Neural crest cell (in vitro differentiated cells): ENCODE measurements around the gene ARVCF. TPM values are rescaled to one million over a fixed set of nuclear protein-coding genes. Genes with fewer than 3 reads are reported as not detected.

Experiments
- DNase-seq: peaks from one replicate; pipeline ENCODE4 v3.0.0; 2021; ENCODE audit warnings: low read depth, mixed read lengths, low spot score
- H3K27ac Mint-ChIP-seq: one replicate; pipeline ENCODE4 v1.8.0; 2021; ENCODE audit warnings: mild to moderate bottlenecking, mixed read lengths; ENCODE audit not compliant: unreplicated experiment
- H3K27me3 Mint-ChIP-seq: 2 replicates; pipeline ENCODE4 v1.8.0; 2021; ENCODE audit warnings: low read depth, mild to moderate bottlenecking, mixed read lengths
- H3K36me3 Mint-ChIP-seq: 2 replicates; pipeline ENCODE4 v1.8.0; 2021; ENCODE audit warnings: low read depth, mild to moderate bottlenecking, mixed read lengths
- H3K4me1 Mint-ChIP-seq: 2 replicates; pipeline ENCODE4 v1.8.0; 2021; ENCODE audit warnings: mixed read lengths
- H3K4me3 Mint-ChIP-seq: one replicate; pipeline ENCODE4 v1.8.0; 2021; ENCODE audit warnings: mild to moderate bottlenecking, mixed read lengths
- H3K9me3 Mint-ChIP-seq: 2 replicates; pipeline ENCODE4 v1.8.0; 2021; ENCODE audit warnings: mixed read lengths
- total RNA-seq: library from RNA; stranded (reverse); gene quantifications from 2 replicates; pipeline ENCODE4 v1.2.1, GENCODE V29; 2021
- TF ChIP-seq, protein P1 (sequence below): fragments of 200-600 bp; sonication (generic); conservative IDR thresholded peaks from 2 replicates; pipeline ENCODE4 v1.5.0; 2021; ENCODE audit warnings: antibody characterized with exemption, mild to moderate bottlenecking

ARVCF gene
- total RNA-seq, 1 donor from 2014 or later = 105 TPM

DNA sequence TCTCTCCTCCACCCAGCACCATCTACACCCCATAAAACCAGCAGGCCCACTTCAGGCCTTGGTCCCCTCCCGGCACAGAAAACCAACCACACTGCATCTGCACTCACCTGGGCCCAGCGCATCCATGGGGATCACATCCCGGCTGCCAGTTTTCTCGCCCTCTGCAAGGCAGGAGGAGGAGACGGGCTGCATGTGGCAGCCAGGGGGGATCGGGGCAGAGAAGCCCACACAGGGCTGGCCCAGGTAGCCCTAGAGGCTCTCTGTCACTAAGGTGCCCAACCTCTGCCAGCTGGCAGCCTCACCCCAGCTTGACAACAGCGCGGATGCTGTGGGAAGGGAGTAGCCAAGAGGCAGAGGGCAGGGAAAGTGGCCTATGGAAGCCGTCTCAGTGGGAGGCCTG is 44.4 kb downstream of the ARVCF start:
- Mint-ChIP-seq H3K27ac (no peak overlapping the region), H3K27me3 (peaks cover 8% of the 10 kb centered on the region), H3K9me3 (no peaks in the 10 kb centered on the region), H3K4me1 (peaks cover 28% of the 10 kb centered on the region), H3K4me3 (peak overlapping the region; percentile 62), H3K36me3 (peaks cover 10% of the 10 kb centered on the region)
- TF ChIP-seq, protein P1, sequence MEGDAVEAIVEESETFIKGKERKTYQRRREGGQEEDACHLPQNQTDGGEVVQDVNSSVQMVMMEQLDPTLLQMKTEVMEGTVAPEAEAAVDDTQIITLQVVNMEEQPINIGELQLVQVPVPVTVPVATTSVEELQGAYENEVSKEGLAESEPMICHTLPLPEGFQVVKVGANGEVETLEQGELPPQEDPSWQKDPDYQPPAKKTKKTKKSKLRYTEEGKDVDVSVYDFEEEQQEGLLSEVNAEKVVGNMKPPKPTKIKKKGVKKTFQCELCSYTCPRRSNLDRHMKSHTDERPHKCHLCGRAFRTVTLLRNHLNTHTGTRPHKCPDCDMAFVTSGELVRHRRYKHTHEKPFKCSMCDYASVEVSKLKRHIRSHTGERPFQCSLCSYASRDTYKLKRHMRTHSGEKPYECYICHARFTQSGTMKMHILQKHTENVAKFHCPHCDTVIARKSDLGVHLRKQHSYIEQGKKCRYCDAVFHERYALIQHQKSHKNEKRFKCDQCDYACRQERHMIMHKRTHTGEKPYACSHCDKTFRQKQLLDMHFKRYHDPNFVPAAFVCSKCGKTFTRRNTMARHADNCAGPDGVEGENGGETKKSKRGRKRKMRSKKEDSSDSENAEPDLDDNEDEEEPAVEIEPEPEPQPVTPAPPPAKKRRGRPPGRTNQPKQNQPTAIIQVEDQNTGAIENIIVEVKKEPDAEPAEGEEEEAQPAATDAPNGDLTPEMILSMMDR = no peak
- DNase-seq = no peak

DNA sequence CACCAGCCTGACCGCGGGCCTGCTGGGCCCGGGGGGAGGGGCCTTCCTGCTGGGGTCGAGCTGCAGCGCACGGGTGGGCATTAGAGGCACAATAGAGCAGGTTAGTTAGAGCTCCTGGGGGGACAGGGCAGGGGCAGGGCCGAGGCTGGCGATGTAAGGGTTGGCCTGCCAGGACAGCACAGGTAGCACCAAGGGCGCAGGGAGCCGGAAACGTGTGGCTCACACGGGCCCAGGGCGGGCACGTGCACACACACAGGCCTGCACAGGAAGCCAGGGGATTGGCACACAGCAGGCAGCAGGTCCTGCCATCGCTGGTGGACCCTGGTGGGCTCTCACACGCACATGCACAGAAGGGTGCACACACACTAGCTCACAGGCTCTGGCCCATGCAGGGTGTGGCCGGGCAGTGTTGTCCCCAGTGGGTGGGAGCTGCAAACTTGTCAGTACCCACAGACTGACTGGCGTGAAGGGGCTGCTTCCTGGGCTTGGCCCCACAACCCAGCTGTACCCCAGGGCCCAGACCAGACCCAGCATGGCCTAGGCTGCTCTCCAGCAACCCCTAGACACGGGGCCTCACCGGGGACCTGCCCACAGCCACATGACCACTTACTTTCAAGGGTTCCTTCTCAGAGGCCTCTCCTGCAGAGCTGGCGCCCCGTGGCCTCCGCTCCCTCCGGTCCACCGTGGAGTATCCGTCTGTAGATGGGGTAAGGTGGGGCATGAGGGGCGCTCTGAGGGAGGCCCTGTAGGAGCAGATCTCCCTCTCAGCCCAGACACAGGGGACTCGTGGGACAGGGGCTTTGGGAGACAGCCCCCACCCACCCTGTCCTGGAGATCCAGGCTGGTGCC is 45.1 kb downstream of the ARVCF start:
- Mint-ChIP-seq H3K4me3 (peak overlapping the region; percentile 62), H3K27me3 (peaks cover 8% of the 10 kb centered on the region), H3K9me3 (no peaks in the 10 kb centered on the region), H3K27ac (no peak overlapping the region), H3K4me1 (peaks cover 35% of the 10 kb centered on the region), H3K36me3 (peaks cover 12% of the 10 kb centered on the region)
- DNase-seq = no peak
- TF ChIP-seq, protein P1 = no peak

DNA sequence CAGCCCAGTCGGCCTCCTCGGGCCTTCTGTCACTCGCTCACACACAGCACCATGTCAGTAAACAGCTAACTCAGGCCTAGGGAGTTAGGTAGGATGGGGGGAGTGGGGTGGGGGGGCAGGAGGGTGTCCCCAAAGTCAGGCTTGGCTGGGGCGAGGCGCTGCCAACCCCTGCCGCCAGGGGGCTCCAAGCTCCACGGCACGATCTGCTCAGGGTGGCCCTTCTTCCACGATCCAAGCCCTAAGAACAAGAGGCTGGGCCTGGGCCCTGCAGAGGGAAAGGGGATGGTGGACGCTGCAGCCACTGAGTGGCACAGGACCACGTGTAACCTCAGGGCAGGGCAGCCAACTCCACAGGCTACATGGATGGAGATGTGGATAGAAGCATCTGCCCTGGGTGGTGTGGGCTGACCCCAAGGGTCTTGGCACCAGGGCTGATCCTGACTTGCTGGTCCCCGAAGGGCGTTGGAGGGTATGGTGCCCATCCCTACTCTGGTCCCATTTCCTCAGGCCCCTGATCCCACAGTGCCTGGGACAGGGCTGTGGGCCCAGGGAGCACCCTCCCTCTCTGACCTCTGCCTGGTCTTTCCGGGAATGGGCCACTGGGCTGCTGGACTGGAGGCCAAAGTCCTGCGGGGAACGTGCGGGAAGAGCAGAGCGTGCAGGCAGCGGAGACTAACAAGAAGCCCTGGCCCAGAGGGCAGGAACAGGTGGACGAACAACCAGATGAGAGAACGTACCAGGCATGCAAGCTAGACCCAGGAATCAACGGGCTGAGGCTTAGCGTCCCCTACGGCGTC is 45.9 kb downstream of the ARVCF start:
- Mint-ChIP-seq H3K27me3 (peaks cover 8% of the 10 kb centered on the region), H3K4me3 (peak overlapping the region; percentile 50), H3K4me1 (peaks cover 41% of the 10 kb centered on the region), H3K9me3 (no peaks in the 10 kb centered on the region), H3K36me3 (peaks cover 12% of the 10 kb centered on the region), H3K27ac (no peak overlapping the region)
- peak; percentile 78 for DNase-seq
- TF ChIP-seq, protein P1 = peak; percentile 93

DNA sequence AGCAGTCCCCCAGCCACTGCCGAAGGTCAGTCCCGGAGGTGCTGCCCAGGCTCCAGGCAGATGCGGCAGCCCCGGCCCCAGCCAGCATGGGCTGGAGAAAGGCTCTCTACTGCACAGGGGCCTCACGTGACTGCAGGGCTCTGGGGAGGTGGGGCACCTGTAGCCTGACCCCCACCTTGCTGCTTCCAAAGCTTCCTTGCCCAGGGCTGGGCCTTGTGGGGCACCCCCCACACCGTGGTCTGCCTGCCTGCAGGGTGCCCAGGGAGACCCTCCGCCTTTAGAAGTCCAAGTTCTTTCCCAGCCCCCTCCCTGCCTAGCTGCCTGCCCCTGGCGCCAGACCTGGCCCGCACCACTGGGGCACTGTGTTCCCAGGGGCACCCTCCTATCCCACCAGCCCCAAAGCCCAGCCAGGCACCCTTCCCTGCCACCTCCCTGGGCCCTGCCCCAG is 46.6 kb downstream of the ARVCF start:
- Mint-ChIP-seq H3K9me3 (no peaks in the 10 kb centered on the region), H3K27ac (no peak overlapping the region), H3K4me1 (peaks cover 40% of the 10 kb centered on the region), H3K27me3 (peaks cover 8% of the 10 kb centered on the region), H3K4me3 (no peak overlapping the region), H3K36me3 (peaks cover 12% of the 10 kb centered on the region)
- TF ChIP-seq, protein P1 = no peak
- no peak for DNase-seq

DNA sequence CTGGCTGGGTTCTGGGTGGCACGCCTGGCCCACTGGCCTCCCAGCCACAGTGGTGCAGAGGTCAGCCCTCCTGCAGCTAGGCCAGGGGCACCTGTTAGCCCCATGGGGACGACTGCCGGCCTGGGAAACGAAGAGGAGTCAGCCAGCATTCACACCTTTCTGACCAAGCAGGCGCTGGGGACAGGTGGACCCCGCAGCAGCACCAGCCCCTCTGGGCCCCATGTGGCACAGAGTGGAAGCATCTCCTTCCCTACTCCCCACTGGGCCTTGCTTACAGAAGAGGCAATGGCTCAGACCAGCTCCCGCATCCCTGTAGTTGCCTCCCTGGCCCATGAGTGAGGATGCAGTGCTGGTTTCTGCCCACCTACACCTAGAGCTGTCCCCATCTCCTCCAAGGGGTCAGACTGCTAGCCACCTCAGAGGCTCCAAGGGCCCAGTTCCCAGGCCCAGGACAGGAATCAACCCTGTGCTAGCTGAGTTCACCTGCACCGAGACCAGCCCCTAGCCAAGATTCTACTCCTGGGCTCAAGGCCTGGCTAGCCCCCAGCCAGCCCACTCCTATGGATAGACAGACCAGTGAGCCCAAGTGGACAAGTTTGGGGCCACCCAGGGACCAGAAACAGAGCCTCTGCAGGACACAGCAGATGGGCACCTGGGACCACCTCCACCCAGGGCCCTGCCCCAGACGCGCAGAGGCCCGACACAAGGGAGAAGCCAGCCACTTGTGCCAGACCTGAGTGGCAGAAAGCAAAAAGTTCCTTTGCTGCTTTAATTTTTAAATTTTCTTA is 47.3 kb downstream of the ARVCF start:
- H3K4me1 Mint-ChIP-seq = peaks cover 33% of the 10 kb centered on the region
- H3K27ac Mint-ChIP-seq = peak overlapping the region; percentile 43
- peaks cover 11% of the 10 kb centered on the region for H3K36me3 Mint-ChIP-seq
- DNase-seq = no peak
- H3K4me3 Mint-ChIP-seq = no peak overlapping the region
- H3K9me3 Mint-ChIP-seq = no peaks in the 10 kb centered on the region
- peaks cover 2% of the 10 kb centered on the region for H3K27me3 Mint-ChIP-seq
- TF ChIP-seq, protein P1 = no peak
